Measurements from ENCODE around the gene LAMB3.

The LAMB3 gene

DNA sequence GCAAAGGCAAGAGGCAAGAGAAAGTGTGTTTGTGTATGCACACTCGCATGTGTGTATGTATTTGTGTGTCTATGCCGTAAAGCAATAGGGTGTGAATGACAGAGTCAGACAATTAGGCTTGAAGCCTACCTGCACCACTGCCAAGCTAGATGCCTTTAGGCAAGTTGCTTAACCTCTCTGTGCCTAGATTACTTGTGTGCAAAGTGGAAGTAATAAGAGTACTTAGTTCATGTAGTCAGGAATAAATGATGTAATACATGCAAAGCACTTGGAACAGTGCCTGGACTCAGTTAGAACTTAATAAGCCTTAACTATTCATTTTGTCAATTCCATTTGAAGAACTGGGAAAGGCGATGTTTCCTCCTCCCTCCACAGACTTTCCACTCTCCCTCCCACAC is 31.7 kb downstream of the LAMB3 start:
- no peaks in the 10 kb centered on the region for H3K36me3 Mint-ChIP-seq (ENCODE audit: low read depth)
- H3K4me3 Mint-ChIP-seq = no peak overlapping the region
- peaks cover 6% of the 10 kb centered on the region for H3K4me1 Mint-ChIP-seq (ENCODE audit: low read depth)
- DNase-seq = no peak
- no peaks in the 10 kb centered on the region for H3K9me3 Mint-ChIP-seq
- no peak overlapping the region for H3K27ac Mint-ChIP-seq
- H3K27me3 Mint-ChIP-seq = no peaks in the 10 kb centered on the region

DNA sequence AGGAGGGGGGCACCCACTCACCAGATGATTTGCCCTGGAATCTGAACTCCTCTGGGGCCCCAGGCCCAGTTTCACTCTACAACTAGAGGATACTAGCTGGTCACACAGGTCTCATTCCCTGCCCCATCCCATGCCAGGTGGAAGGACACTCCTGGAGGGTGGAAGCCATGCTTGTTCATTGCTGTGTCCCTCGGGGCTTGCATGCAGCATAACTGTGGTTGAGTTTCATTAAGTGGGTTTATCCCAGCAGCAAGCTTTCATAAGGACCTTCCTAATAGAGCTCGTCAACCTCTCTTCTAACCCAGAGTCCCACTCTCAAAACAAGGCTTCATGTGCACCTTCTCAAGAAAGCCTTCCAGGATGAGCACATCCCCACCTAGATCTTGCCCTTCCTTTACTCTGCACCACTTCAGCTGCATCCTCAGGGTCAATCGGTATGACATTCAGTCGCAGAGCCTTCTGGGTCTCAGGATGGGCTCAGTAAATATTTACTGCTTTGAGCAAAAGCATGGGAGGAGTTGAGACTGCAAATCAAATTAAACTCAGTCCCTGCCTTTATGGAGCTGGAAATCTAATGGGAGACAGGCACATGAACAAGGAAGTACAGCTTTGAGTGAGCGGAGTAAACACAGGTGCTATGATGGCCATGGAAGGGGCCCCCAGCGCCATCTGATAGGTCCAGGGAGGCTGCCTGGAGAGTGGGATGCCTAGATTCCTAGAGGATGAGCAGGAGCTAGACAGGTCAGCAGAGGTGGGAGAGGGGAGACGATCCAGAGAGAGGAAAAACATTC is 32.3 kb downstream of the LAMB3 start:
- Mint-ChIP-seq H3K27ac (no peak overlapping the region), H3K36me3 (ENCODE audit: low read depth) (no peaks in the 10 kb centered on the region), H3K4me1 (ENCODE audit: low read depth) (peaks cover 6% of the 10 kb centered on the region), H3K9me3 (no peaks in the 10 kb centered on the region), H3K4me3 (no peak overlapping the region), H3K27me3 (no peaks in the 10 kb centered on the region)
- no peak for DNase-seq

DNA sequence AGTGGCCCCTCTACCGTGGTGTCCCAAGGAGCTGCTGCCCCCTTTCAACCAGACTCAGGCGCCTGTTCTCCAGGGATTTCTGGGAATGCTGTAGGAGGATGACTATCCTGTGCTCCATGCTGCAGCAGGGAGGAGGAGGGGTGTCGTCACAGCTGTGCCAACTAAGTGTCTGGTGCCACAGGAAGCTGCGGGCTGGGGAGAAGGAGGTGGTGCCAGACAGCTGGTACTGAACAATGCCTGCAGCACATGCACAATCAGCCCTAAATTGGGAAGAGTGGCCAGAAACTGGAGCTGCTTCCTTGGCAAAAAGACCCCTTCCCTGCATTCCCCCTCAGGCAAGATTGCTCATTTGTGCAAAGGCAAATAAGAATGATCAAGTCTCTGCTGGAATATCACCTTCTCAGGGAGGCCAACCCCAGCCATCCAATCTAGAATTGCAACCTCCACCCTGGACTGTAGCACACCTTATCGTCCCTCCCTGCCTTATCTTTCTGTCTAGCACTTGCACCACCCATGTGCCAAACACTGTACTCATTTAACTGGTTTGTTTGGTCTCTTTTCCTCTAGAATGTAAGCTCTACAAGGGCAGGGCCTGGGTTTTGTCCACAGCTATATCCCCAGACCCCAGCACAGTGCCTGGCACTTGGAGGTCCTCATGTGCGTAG is 33.3 kb downstream of the LAMB3 start:
- Mint-ChIP-seq H3K36me3 (ENCODE audit: low read depth) (no peaks in the 10 kb centered on the region), H3K27me3 (no peaks in the 10 kb centered on the region), H3K4me1 (ENCODE audit: low read depth) (peaks cover 6% of the 10 kb centered on the region), H3K4me3 (no peak overlapping the region), H3K9me3 (no peaks in the 10 kb centered on the region), H3K27ac (no peak overlapping the region)
- DNase-seq = no peak

DNA sequence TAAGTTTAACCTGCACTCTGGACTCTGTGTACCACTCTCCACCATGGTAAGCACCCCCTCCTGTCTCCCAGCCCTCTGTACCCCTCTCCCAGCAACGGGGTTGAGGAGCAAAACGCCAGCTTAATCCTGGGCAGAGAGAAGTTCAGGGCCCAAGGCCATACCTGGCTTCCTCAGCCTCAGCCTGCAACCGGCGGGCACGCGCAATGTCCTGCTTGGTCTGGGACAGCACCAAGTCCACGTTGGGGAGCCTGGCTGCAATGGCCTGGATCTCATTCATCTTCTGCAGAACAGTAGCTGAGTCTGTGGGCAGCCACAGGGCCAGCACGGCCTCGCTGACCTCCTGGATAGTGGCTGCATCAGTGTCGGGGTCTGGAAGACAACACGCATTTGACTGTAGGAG is 33.9 kb downstream of the LAMB3 start:
- no peaks in the 10 kb centered on the region for H3K27me3 Mint-ChIP-seq
- H3K36me3 Mint-ChIP-seq (ENCODE audit: low read depth) = no peaks in the 10 kb centered on the region
- DNase-seq = no peak
- H3K4me3 Mint-ChIP-seq = no peak overlapping the region
- H3K9me3 Mint-ChIP-seq = no peaks in the 10 kb centered on the region
- peaks cover 6% of the 10 kb centered on the region for H3K4me1 Mint-ChIP-seq (ENCODE audit: low read depth)
- no peak overlapping the region for H3K27ac Mint-ChIP-seq

DNA sequence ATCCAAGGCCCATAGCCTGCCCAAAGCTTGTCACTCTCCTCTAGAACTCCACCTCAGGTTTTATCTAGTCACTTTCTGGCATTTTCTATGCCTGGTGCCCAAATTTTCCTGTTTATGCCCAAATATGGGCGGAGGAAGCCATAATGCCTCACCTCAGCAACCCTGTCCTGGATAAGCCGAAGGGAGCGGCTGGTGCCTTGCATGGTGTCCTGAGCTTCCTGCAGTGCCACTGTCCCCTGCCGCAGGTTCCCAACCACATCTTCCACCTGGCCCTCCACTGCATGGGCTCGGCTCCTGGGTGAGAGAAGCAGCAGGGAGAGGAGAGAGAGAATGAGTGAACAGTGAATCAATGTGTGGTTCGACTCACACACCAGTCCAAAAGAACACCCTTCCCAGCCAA is 34.5 kb downstream of the LAMB3 start:
- Mint-ChIP-seq H3K4me3 (no peak overlapping the region), H3K36me3 (ENCODE audit: low read depth) (no peaks in the 10 kb centered on the region), H3K27me3 (no peaks in the 10 kb centered on the region), H3K4me1 (ENCODE audit: low read depth) (peaks cover 6% of the 10 kb centered on the region), H3K27ac (no peak overlapping the region), H3K9me3 (no peaks in the 10 kb centered on the region)
- no peak for DNase-seq

DNA sequence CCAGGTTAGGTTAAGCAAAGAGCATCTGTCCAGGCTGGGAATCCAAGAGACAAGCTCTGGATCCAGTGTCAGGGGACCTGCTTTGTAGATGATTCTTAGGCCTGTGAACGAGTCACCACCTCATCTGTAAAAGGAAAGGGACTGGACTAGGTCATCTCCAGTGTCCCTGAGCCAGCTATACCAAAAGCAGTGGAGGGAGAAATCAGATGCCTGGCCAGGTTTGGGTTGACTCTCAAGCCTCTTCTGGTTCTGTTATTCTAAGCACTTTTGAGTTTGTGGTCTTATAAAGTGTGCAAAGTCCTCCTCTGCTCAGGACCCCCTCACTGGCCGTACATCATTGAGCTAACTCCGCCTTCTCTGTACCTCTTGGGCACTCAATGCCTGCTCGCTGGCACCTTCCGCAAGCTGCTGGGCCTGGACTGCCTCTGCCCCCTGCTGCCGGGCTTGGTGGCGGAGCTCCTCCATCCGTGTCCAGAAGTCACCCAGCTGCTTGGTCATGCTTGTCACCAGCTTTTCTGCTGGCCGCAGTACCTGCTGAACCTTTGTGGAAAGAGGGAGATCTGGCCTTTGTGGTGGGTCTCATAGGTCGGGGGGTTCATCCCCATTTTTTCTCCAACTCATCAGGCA is 35.1 kb downstream of the LAMB3 start:
- no peak overlapping the region for H3K4me3 Mint-ChIP-seq
- H3K27me3 Mint-ChIP-seq = no peaks in the 10 kb centered on the region
- H3K27ac Mint-ChIP-seq = no peak overlapping the region
- no peak for DNase-seq
- peaks cover 6% of the 10 kb centered on the region for H3K4me1 Mint-ChIP-seq (ENCODE audit: low read depth)
- H3K9me3 Mint-ChIP-seq = no peaks in the 10 kb centered on the region
- H3K36me3 Mint-ChIP-seq (ENCODE audit: low read depth) = no peaks in the 10 kb centered on the region

DNA sequence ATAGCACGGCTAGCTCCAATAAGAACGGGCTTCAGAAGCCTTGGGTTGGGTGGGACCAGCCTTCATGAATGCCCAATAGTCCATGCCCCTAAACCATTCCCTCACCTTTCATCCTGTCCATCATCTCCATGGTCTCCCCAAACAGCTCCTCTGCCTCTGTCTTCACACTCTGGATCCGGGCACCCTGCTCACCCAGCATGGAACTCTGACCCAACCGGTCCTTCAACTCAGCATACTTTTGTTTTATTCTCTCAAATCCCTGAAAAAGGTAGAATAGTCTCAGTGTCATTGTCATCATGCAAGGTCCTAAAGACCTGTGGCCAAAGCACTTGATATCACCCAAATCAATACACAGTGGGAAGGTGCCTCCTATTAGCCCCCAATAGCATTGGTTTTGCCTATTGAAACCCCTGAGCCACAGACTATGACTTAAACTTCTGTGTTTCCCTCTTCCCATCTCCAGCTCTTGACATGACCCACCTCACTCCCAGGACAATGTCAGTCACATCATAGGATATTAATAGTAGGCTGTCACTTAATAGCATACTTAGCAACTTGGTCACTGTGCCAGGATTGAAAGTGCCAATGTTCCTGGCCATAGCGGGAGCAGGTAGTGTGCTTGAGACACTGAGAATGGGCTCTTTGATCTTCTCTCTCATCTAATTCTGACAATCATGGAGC is 35.7 kb downstream of the LAMB3 start:
- no peak for DNase-seq
- Mint-ChIP-seq H3K9me3 (no peaks in the 10 kb centered on the region), H3K4me1 (ENCODE audit: low read depth) (peaks cover 6% of the 10 kb centered on the region), H3K36me3 (ENCODE audit: low read depth) (no peaks in the 10 kb centered on the region), H3K27ac (no peak overlapping the region), H3K27me3 (no peaks in the 10 kb centered on the region), H3K4me3 (no peak overlapping the region)

DNA sequence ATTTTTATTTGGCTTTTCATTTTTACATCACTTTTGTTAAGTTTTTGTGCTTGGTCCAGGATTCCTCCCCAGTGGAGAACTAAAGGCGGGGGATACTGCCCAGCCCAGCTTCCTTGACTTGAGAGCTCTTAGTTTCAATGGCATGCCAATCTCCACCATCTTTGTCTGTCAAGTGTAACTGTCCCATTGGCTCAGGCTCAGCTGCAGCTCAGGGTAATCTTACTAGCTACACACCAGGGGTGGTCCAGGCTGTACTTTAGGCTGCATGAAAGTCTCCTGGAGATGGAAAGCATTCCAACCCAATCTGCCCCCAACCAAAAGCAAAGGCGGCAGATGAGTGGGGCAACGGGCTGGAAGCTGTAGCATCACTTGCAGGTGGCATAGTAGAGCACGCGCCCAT is 37.3 kb downstream of the LAMB3 start:
- H3K4me3 Mint-ChIP-seq = no peak overlapping the region
- H3K36me3 Mint-ChIP-seq (ENCODE audit: low read depth) = no peaks in the 10 kb centered on the region
- H3K27ac Mint-ChIP-seq = no peak overlapping the region
- peaks cover 6% of the 10 kb centered on the region for H3K4me1 Mint-ChIP-seq (ENCODE audit: low read depth)
- H3K27me3 Mint-ChIP-seq = no peaks in the 10 kb centered on the region
- DNase-seq = no peak
- H3K9me3 Mint-ChIP-seq = no peaks in the 10 kb centered on the region

DNA sequence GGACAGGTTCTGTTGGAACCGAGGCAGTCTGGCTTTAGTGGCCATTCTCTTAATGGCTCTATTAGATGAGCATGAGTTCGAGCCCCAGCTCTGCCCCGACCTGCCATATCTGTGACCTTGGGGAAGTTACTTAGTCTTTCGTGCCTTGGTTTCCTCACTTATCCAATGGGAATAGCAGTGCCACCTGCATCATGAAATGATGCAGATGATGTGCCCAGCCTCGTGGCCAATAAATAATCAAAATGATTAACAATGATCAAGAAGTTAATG is 38.1 kb downstream of the LAMB3 start:
- no peaks in the 10 kb centered on the region for H3K9me3 Mint-ChIP-seq
- DNase-seq = no peak
- no peak overlapping the region for H3K27ac Mint-ChIP-seq
- peaks cover 5% of the 10 kb centered on the region for H3K4me1 Mint-ChIP-seq (ENCODE audit: low read depth)
- H3K27me3 Mint-ChIP-seq = no peaks in the 10 kb centered on the region
- no peak overlapping the region for H3K4me3 Mint-ChIP-seq
- H3K36me3 Mint-ChIP-seq (ENCODE audit: low read depth) = no peaks in the 10 kb centered on the region

DNA sequence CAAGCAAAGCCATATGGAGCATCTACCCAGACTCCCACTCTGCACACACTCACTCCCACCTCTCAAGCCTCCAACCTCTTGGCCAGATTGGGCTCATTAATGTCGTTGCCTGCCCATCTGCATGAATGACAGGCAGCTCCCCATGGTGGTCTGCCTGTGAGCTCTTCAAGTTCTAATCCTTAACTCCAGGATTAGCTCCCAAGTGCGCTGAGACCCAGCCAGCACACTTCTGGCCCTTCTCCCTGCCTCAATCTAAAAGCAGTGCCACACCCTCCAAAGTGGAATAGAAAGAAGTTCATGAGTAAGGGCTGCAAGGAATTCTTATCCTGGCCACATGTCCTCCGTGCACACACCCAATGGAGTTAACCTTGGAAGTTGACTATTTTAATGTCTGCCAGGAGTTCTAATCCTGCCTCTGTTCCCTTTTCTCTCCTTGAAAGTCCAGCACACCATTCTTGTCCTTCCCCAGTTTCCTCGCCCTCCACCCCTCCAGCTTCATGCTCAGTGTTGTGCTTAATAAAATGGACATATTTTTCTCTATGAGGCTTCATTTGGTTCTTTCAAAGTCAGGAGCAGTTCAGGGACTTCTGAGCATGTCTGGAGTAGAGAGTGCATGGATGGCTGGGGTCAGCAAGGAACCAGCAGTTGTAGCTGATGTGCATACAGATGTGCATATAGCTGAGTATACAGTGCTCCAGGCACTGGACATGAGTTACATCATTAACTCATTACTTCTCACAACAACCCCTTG is 38.6 kb downstream of the LAMB3 start:
- peaks cover under 1% of the 10 kb centered on the region for H3K4me1 Mint-ChIP-seq (ENCODE audit: low read depth)
- no peaks in the 10 kb centered on the region for H3K27me3 Mint-ChIP-seq
- H3K27ac Mint-ChIP-seq = no peak overlapping the region
- no peaks in the 10 kb centered on the region for H3K36me3 Mint-ChIP-seq (ENCODE audit: low read depth)
- DNase-seq = no peak
- no peaks in the 10 kb centered on the region for H3K9me3 Mint-ChIP-seq
- no peak overlapping the region for H3K4me3 Mint-ChIP-seq

DNA sequence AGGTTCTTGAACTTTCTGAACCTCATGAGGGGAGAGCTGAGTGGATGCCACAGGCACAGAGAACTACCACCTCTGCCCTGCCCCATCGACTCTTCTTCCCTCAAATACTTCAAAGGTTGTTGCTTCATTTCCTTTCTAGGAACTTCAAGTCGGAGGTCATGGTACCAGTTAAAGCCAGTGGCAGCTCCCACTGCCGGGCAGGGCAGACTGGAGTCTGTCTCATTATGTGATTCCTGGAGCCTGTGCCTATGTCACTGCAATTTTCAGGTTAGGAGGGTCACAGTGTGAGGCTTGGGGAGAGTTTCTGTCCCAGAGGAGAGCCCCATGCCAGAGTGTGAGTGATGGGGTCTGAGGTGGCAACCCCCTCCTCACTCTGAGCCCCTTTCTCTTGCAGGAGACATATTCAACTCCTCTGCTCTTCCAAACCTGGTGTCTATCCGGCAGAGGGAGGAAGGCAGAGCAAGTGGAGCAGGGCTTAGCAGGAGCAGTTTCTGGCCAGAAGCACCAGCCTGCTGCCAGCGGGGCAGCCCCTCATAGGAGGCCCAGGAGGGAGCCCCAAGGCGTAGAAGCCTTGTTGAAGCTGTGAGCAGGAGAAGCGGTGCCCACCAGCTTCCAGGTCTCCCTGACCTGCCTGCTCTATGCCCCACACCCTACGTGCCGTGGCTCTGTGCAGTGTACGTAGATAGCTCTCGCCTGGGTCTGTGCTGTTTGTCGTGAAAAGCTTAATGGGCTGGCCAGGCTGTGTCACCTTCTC is 39.4 kb downstream of the LAMB3 start:
- no peak for DNase-seq

DNA sequence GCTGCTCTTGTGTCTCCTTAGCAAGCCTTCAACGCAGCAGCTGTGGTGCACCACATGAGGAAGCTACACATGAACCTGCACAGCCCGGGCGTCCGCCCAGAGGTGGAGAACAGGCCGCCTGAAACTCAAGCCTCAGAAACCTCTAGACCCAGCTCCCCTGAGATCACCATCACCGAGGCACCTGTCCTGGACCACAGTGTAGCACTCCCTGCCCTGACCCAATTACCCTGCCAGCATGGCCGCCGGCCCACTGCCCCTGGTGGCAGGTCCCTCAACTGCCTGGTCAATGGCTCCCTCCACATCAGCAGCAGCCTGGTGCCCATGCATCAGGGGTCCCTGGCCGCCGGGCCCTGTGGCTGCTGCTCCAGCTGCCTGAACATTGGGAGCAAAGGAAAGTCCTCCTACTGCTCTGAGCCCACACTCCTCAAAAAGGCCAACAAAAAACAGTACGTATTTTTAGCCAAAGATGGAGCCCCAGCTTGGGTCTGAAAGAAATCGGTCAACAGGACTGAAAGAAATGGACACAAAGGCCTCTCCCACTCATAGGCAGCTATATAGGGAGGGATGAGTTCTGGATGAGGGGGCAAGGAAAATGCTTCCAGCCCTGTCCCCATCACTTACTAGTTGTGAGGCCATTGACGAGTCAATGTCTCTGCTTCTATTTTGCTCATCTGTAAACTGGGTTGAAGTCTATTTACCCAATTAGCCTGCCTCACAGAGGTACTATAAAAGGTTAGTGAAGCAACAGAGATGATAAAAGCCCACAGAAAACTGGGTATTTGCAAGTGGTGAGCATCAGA is 40.3 kb downstream of the LAMB3 start:
- DNase-seq = no peak
- Mint-ChIP-seq H3K27me3 (no peaks in the 10 kb centered on the region), H3K36me3 (ENCODE audit: low read depth) (no peaks in the 10 kb centered on the region), H3K4me1 (ENCODE audit: low read depth) (no peaks in the 10 kb centered on the region), H3K9me3 (no peaks in the 10 kb centered on the region), H3K4me3 (no peak overlapping the region), H3K27ac (no peak overlapping the region)

More for the DNA sequence above, 39.4 kb downstream of the LAMB3 start:
- no peak overlapping the region for H3K4me3 Mint-ChIP-seq
- H3K4me1 Mint-ChIP-seq (ENCODE audit: low read depth) = no peaks in the 10 kb centered on the region
- no peak overlapping the region for H3K27ac Mint-ChIP-seq
- H3K27me3 Mint-ChIP-seq = no peaks in the 10 kb centered on the region
- H3K36me3 Mint-ChIP-seq (ENCODE audit: low read depth) = no peaks in the 10 kb centered on the region
- no peaks in the 10 kb centered on the region for H3K9me3 Mint-ChIP-seq

DNA sequence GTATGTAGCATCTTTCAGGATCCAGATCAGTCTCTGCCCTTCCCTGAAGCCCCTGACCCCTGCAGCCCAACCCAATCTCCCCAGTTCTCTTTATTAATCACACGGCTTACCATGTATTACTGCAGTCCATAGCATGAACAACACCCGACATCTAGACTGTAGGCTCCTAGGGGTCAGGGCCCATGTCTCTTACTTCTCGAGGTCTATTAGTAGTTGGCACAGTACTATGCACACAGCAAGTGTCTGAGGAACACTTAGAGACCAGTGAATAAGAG is 41.7 kb downstream of the LAMB3 start:
- DNase-seq = no peak
- no peak overlapping the region for H3K4me3 Mint-ChIP-seq
- H3K36me3 Mint-ChIP-seq (ENCODE audit: low read depth) = no peaks in the 10 kb centered on the region
- no peak overlapping the region for H3K27ac Mint-ChIP-seq
- no peaks in the 10 kb centered on the region for H3K27me3 Mint-ChIP-seq
- H3K4me1 Mint-ChIP-seq (ENCODE audit: low read depth) = no peaks in the 10 kb centered on the region
- no peaks in the 10 kb centered on the region for H3K9me3 Mint-ChIP-seq
